SJSA1 (cell line): ENCODE data around the gene FAM229B. TPM values are rescaled to one million over a fixed set of nuclear protein-coding genes. Genes with fewer than 3 reads are reported as not detected.

Source experiments
- DNase-seq, 2 experiments: peaks; one replicate each; pipeline ENCODE4 v3.0.0-alpha.2; 2015 to 2020; ENCODE audit warnings: low spot score in 2 of 2, low read depth in 1 of 2
- H3K27ac ChIP-seq: fragments of 250-450 bp; sonication (Bioruptor Pico); 2 replicates; pipeline ENCODE4 v1.5.1; 2020; ENCODE audit warnings: mild to moderate bottlenecking, moderate library complexity
- H3K27me3 ChIP-seq: fragments of 250-450 bp; sonication (Bioruptor Pico); replicated peaks from 2 replicates; pipeline ENCODE4 v1.5.1; 2020; ENCODE audit warnings: mild to moderate bottlenecking, moderate library complexity
- H3K36me3 ChIP-seq: fragments of 250-450 bp; sonication (Bioruptor Pico); 2 replicates; pipeline ENCODE4 v1.5.1; 2020; ENCODE audit warnings: mild to moderate bottlenecking
- H3K4me1 ChIP-seq: fragments of 250-450 bp; sonication (Bioruptor Pico); replicated peaks from 2 replicates; pipeline ENCODE4 v1.6.1; 2021; ENCODE audit warnings: mild to moderate bottlenecking
- H3K4me3 ChIP-seq: fragments of 250-450 bp; sonication (Bioruptor Pico); 2 replicates; pipeline ENCODE4 v1.5.1; 2020; ENCODE audit warnings: mild to moderate bottlenecking
- H3K9me3 ChIP-seq: fragments of 250-450 bp; sonication (Bioruptor Pico); replicated peaks from 2 replicates; pipeline ENCODE4 v1.5.1; 2020; ENCODE audit warnings: mild to moderate bottlenecking
- total RNA-seq: library from RNA; depleted of rRNA; stranded (reverse); fragments of >200 nt; shearing (Covaris generic); gene quantifications from 2 replicates; pipeline ENCODE4 v1.2.3, GENCODE V29; 2014; rRNA removed

FAM229B gene
- total RNA-seq, 1 experiment from 2014 or later: 13.0 TPM

- Histone ChIP-seq H3K36me3 (no peaks in the 10 kb centered on the region), H3K27ac (no peak overlapping the region)
Measured at GRCh38 chr6:112139052-112139451, 51.7 kb downstream of the FAM229B start.

GRCh38 chr6:112141707-112142106 lies 54.3 kb downstream of the FAM229B start:
- H3K9me3 ChIP-seq: no peaks in the 10 kb centered on the region
- no peak overlapping the region for H3K27ac ChIP-seq
- DNase-seq: no peak
- H3K36me3 ChIP-seq: no peaks in the 10 kb centered on the region
- H3K4me3 ChIP-seq: no peak overlapping the region
- no peaks in the 10 kb centered on the region for H3K4me1 ChIP-seq
- H3K27me3 ChIP-seq: no peaks in the 10 kb centered on the region

More at GRCh38 chr6:112139052-112139451, 51.7 kb downstream of the FAM229B start:
- Histone ChIP-seq H3K4me1 (no peaks in the 10 kb centered on the region), H3K27me3 (no peaks in the 10 kb centered on the region), H3K4me3 (no peak overlapping the region), H3K9me3 (no peaks in the 10 kb centered on the region)
- DNase-seq: no peak

- Histone ChIP-seq H3K36me3 (no peaks in the 10 kb centered on the region), H3K27me3 (no peaks in the 10 kb centered on the region), H3K4me3 (no peak overlapping the region), H3K4me1 (no peaks in the 10 kb centered on the region), H3K9me3 (no peaks in the 10 kb centered on the region), H3K27ac (no peak overlapping the region)
- no peak for DNase-seq
Measured at GRCh38 chr6:112144145-112144926, 56.9 kb downstream of the FAM229B start.

GRCh38 chr6:112145080-112145573 lies 57.7 kb downstream of the FAM229B start:
- H3K4me1 ChIP-seq: peaks cover 7% of the 10 kb centered on the region

GRCh38 chr6:112148103-112148502 lies 60.7 kb downstream of the FAM229B start:
- Histone ChIP-seq H3K27me3 (no peaks in the 10 kb centered on the region), H3K9me3 (no peaks in the 10 kb centered on the region), H3K27ac (no peak overlapping the region), H3K4me3 (no peak overlapping the region), H3K36me3 (no peaks in the 10 kb centered on the region), H3K4me1 (peaks cover 12% of the 10 kb centered on the region)
- no peak for DNase-seq

More at GRCh38 chr6:112145080-112145573, 57.7 kb downstream of the FAM229B start:
- no peak overlapping the region for H3K4me3 ChIP-seq
- no peak overlapping the region for H3K27ac ChIP-seq
- no peaks in the 10 kb centered on the region for H3K27me3 ChIP-seq
- no peaks in the 10 kb centered on the region for H3K9me3 ChIP-seq
- no peaks in the 10 kb centered on the region for H3K36me3 ChIP-seq
- no peak for DNase-seq

- no peak overlapping the region for H3K4me3 ChIP-seq
- no peaks in the 10 kb centered on the region for H3K36me3 ChIP-seq
- H3K27ac ChIP-seq: no peak overlapping the region
- DNase-seq: no peak
- H3K27me3 ChIP-seq: no peaks in the 10 kb centered on the region
- peaks cover 12% of the 10 kb centered on the region for H3K4me1 ChIP-seq
- H3K9me3 ChIP-seq: no peaks in the 10 kb centered on the region
Measured at GRCh38 chr6:112149236-112149635, 61.8 kb downstream of the FAM229B start.

GRCh38 chr6:112149719-112150263 lies 62.4 kb downstream of the FAM229B start:
- DNase-seq: peak in 1 of 2 experiments; percentile 51
- Histone ChIP-seq H3K9me3 (no peaks in the 10 kb centered on the region), H3K27me3 (no peaks in the 10 kb centered on the region), H3K27ac (no peak overlapping the region), H3K4me3 (no peak overlapping the region), H3K4me1 (peaks cover 12% of the 10 kb centered on the region), H3K36me3 (no peaks in the 10 kb centered on the region)

GRCh38 chr6:112150363-112150762 lies 63.0 kb downstream of the FAM229B start:
- Histone ChIP-seq H3K9me3 (no peaks in the 10 kb centered on the region), H3K36me3 (no peaks in the 10 kb centered on the region), H3K4me3 (no peak overlapping the region), H3K27ac (no peak overlapping the region), H3K4me1 (peaks cover 13% of the 10 kb centered on the region), H3K27me3 (no peaks in the 10 kb centered on the region)
- DNase-seq: no peak

Other genes starting within 250 kb of the FAM229B start
- gene FYN, start 214.1 kb upstream of the FAM229B start, total RNA-seq: 36.7 and 53.4 TPM in 2 replicates
- not detected in 2 replicates for gene CCN6, start 33.5 kb upstream of the FAM229B start, total RNA-seq
- gene TUBE1, start 109 bp upstream of the FAM229B start, total RNA-seq: 14.4 and 18.6 TPM in 2 replicates
- 0.53 and 1.8 TPM in 2 replicates for gene LAMA4, start 167.0 kb downstream of the FAM229B start, total RNA-seq